ENCODE measurements around the gene FBLIM1.
"Not testable (repeated sequence)": the region's sequence is repeated elsewhere in the genome, so short reads cannot be mapped to it uniquely, and the experiment has no call there.

Gene FBLIM1

DNA sequence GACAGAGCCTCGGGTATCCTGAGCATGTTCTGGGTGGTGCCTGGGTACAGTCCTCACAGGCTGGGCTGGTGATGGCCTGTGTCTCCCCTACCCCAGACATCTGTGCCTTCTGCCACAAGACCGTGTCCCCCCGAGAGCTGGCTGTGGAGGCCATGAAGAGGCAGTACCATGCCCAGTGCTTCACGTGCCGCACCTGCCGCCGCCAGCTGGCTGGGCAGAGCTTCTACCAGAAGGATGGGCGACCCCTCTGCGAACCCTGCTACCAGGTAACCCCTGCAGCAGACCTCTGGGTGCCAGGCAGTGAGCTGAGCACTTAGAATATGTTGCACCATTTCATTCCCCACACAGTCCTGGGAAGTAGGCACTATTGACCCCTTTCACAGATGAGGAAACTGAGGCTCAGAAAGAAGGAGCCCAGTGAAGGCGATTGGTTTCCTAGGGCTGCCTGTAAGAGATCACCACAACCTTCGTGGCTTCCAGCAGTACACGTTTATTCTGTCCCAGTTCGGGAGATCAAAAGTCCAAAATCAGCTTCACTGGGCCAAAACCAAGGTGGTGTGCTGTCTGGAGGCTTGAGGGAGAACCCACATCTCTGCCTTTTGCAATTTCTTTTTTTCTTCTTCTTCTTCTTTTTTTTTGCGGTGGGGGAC lies 11.8 kb downstream of the FBLIM1 start:
- DNase-seq, result no peak

DNA sequence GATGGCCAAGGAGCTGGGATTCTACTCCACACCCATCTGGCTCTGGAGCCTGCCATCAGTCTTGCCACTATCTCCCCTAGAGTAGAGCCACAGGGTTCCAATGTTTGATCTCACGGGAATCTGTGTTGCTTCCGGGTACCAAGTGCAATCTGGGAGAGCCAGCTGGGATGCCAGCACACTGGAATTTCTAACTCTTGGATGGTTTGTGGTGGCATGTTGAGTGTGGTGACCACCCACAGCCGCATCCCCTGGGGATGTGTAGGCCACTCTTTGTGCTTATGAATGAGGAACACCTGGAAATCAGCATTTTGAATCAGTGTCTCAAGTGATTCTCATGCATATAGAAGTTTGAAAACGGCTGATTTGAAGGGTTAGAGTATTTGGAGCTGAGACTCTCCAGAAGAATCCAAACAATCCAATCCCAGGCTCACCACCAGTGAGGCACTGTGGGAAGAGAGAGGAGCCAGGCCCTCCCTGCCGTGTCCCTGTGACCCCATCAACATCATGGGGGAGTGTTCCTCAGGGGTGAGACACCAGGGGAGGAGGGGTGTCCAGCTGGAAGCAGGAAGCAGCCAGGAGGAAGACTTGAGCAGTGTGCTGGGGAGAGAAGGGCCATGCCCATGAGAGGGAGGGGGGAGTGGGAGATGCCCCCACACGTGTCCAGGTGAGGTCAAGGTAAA lies 13.4 kb downstream of the FBLIM1 start:
- no peak for DNase-seq

DNA sequence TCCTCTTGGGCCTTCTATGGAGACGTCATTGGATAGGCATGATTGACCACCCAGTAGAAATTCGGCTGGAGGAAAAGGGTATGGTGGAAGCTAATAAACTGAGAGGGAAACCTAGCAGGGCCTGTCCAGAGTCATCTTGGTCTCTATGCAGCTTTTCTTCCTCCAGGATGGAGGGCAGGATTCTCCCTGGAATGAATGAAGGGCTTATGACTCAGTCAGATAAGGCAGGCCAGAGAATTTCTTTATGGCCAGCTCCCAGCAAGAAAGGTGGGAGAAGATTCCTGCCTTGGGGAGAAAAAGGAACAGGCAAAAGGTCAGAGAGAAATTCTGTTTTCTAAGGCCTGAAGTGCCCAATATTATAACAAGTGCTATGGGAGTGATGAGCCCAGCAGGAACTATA lies 17.1 kb downstream of the FBLIM1 start:
- no peak for DNase-seq

DNA sequence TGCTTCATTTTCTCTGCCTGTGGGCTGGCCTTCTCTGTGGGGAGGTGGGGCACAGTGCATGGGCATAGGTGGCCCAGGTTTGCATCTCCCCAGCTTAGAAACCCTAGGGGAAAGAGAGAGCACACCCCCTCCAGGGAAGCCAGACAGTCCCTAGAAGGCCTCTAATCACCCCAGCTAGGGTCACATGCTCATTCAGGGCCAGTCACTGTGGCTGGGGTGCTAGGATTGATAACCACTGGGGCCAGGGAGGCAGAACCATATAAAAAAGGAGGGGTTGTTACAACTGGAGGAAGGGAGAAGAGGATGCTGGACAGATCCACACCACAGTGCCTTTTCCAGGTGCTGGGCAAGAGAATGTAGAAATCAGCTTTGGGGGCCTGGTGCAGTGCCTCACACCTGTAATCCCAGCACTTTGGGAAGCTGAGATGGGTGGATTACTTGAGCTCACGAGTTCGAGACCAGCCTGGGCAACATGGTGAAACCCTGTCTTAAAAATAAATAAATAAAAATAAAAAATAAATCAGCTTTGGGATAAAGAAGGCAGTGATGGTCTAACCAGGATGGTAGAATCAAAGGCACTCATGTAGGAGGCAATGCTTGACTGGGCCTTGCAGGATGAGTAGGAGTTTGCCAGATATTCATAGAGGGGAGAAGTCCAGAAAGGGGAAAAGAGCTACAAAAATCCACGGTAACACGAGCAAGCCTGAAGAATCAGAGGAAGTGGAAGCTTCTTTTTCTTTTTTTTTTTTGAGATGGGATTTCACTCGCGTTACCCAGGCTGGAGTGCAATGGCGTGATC lies 19.5 kb downstream of the FBLIM1 start:
- no peak for DNase-seq

DNA sequence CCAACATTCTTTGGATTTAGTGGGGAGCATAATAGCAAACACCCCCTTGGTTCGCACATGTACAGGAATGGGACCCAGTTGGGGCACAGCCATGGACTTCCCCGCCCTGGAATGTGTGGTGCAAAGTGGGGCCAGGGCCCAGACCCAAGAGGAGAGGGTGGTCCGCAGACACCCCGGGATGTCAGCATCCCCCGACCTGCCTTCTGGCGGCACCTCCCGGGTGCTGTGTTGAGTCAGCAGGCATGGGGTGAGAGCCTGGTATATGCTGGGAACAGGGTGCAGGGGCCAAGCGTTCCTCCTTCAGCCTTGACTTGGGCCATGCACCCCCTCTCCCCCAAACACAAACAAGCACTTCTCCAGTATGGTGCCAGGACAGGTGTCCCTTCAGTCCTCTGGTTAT lies 27.1 kb downstream of the FBLIM1 start:
- DNase-seq, result no peak

DNA sequence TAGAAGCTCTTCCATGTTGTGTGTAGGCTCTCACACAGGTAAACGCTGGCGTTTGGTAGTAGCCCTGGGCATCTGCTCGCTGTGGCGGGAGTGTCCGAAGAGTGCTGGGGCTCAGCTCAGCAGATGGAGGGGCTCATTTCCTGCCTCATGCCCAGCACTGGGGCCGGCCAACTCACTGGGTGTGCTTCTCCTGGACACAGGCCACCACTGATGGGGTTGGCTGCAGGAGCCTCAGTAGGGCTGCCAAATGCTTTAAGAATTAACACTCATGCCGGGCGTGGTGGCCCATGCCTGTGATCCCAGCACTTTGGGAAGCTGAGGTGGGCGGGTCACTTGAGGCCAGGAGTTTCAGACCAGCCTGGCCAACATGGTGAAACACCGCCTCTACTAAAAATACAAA lies 28.0 kb downstream of the FBLIM1 start:
- DNase-seq, result no peak

DNA sequence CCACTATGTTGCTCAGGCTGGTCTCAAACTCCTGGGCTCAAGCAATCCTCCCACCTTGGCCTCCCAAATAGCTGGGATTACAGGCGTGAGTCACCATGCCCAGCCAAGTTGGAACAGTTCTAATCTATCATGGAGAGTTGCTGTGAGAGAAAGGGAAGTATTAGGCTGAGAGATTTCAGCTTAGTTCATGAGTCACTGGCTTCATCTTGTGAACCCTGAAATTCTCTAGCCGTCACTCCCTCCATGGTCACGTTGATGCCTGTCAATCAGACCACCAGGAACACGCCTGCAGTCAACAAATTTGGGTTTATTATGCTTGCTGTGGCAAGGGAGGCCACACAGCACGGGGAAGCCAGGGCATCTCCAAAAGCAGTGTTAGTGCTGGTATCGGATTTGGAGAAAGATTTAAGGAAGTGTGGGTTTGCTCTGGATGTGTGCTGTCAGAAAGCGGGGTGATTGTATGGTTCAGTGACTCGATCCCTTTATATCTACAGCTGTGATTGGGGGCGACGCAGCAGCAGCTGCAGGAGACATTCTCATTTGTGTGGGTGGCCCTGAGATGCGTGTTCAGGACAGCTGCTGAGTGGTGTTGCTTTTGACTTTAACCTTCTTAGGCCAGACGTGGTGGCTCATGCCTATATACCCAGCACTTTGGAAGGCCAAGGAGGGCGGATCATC lies 30.2 kb downstream of the FBLIM1 start:
- no peak for DNase-seq

DNA sequence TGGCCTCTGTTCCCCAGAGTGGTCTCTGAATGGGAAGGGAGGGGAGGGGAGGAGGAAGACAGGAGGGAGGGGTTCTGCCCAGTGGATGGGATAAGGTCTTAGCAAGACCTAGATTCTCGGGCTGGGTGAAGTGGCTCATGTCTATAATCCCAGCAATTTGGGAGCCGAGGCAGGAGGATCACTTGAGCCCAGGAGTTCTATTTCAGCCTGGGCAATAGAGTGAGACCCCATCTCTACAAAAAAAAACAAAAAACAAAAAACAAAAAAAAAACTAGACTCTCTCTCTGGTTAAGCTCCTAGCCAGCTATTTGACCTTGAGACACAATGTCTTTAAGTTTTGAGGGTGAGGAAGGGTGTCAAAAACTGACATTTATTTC lies 37.5 kb downstream of the FBLIM1 start:
- DNase-seq, result no peak

DNA sequence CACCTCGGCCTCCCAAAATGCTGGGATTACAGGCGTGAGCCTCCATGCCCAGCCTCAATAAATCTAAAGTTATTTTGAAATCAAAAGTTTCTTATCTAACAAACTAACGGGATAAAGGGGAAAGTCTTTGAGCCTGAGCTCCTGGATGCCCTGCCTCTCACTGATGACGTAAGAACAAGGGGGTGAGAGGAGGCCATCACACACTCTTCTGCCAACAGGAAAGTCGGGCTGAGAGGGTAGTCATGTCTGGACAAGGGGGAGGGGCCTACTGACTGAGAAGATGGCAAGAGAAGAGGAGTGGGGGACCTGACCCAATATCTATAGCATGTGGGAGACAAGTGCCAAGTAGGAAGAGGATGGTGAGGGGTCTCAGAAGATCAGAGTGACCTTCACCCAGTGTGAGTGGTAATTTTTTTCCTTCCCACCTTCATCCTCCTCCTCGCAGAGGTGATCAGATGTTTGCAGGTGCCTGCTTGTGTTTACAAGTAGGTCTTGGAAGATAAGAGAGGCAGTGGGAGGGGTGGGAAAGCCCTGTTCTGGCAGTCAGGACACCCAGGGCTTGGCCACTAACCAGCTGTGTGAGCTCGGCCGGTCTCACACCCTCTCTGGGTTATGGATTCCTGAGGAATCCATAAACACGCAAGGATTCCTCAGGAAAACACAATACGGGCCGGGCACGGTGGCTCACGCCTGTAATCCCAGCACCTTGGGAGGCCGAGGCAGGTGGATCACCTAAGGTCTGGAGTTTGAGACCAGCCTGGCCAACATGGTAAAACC lies 39.2 kb downstream of the FBLIM1 start:
- DNase-seq, result no peak

DNA sequence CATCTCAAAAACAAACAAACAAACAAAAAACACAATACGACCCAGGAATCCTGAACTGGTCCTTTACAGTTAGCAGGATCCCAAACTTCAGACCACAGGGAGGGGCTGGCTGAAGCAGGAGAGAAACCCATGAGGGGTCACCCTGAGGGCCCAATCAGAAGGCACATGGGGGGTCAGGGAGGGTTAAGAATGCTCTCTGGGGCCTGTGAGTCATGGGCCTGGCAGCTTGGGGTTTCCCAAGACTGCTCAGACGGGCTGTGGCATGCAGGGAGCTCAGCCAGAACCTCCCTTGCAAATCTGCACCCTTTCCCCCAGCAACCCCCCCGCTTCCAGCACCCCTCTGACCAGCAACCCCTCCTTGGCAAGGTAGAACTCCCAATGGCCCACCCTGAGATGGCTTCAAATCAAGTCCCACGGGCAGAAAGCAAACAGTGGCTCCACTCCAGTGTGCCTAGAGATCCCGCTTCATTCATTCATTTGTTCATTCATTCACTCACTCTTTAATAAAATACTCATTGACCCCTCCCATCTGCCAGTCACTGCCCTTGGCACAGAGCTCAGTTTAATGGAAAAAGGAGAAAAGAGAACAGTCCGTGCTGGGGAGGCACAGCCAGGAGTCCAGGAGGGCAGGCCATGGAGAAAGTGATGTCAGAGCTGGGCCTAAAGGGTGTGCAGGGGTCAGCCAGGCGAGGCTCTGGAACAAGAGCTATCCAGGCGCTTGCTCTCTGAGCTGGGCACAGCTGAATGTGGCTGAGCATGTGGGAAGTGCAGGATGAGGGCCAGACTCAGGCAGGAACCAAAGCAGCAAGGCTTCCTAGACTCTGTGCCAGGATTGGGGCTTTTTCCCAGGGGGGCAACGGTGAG lies 40.6 kb downstream of the FBLIM1 start:
- no peak for DNase-seq

DNA sequence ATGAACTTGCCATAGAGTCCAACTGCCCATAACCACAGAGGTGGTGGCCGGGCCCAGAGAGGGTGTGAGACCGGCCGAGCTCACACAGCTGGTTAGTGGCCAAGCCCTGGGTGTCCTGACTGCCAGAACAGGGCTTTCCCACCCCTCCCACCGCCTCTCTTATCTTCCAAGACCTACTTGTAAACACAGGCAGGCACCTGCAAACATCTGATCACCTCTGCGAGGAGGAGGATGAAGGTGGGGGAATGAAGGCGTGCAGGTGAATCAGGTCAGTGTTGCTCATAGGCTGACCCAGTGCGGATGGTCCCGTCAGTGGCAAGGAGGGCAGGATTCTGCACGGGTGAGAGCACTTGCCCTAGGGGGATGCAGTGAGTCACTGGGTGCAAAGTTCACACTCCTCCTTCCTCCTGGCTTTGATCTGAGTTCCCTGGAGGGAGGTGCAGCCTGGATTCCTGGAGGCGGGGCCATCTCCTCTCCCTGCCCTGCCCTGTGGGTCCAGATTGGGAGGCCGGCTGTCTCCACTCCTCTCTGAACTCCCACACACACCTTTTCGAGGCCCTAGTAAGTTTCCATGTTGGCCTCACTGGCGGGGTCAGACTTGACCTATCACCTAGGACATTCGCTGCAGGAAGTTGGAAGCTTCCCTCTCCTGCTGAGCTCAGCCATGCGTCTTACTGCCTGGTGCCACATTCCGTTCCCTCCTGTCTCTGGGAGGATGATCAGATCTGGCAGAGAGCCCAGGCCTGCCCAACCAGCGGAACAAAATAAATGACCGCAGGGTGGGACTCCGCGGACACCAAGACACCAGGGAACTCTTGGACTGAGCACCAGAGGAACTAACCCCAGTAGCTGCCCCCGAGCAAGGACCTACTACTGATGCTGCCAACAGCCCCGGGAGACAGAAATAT lies 41.6 kb downstream of the FBLIM1 start:
- no peak for DNase-seq

DNA sequence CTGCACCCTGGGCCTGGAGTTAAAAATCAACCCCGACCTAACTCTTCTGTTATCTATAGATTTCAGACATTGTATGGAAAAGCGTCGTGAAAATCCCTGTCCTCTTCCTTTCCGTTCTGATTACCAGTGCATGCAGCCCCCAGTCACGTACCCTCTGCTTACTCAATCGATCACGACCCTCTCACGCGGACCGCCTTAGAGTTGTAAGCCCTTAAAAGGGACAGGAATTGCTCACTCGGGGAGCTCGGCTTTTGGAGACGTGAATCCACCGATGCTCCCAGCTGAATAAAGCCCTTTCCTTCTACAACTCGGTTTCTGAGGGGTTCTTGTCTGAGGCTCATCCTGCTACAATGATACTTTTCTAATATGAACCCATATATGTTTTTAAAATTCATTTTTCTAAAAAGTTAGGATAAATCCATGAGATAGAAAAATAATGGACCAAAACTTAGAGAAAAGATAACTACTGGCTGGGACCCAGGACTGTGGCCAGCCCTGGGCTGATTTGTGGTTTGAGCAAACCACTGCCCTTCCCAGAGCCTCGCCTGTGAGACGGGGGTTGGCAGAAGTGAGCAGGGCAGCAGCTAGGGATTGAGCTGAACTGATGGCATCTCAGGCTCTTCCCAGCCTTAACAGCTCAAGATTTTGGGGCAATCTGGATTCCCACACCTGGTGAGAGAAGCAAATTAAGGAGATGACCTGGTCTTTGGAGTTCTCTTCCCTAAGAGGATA lies 43.8 kb downstream of the FBLIM1 start:
- no peak for DNase-seq

DNA sequence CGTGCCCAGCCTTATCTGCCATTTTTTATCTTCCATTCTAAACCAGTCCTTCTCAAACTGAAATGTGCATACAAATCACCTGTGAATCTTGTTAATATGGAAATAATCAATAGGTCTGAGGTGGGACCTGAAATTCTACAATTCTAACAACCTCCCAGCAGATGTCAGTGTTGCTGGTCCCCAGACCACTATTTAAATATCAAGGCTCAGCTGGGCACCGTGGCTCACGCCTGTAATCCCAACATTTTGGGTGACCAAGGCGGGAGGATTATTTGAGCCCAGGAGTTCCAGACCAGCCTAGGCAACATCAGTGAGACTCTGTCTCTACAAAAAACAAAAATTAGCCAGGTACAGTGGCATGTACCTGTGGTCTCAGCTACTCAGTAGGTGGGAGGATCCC lies 44.8 kb downstream of the FBLIM1 start:
- no peak for DNase-seq

DNA sequence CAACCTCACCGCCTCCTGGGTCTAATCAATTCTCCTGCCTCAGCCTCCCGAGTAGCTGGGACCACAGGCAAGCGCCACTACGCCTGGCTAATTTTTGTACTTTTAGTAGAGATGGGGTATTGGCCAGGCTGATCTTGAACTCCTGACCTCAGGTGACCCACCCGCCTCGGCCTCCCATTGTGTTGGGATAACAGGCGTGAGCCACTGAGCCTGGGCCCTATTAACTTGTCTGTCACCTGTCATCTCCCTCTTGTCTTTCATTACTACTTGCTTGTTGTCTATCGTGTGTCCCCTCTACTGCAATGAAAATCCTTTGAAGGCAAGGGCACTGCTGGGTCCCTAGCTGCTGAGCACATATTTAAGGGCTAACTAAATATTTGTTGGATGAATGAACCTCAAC lies 45.5 kb downstream of the FBLIM1 start:
- DNase-seq, result no peak

DNA sequence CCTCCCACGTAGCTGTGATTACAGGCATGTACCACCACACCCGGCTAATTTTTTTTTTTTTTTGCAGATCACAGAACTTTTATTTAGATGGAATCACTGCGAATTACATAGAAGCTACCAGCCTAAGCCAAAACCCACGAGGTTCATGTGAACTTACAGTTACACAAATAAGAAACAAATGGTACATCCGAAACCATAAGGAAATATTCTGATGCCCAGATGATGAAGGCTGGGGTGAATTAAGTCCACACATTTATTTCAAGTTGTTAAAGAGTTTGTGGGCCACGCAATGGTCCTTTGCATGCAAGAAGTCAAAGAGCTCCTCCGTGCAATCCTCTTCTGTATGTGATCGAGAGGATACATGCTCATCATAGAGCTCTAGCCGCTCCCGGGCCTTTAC lies 48.5 kb downstream of the FBLIM1 start:
- DNase-seq, result no peak

DNA sequence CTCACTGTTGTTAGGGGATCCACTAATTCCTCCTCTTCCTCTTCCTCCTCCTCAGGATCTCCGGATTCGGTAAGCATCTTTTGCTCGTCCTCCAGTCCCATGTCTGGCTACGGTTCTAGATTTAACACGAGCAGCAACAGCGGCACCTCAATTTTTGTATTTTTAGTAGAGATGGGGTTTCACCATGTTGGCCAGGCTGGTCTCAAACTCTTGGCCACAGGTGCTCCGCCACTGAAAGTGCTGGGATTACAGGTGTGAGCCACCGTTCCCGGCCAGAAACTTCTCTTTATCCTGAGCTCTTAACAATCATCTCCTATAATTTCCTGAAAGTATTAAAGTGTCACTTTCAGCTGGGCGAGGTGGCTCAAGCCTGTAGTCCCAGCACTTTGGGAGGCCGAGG lies 49.0 kb downstream of the FBLIM1 start, which contains the start of gene UQCRHL:
Gene UQCRHL (minus strand): TSS at position 101 of the 400 bp plus-strand sequence. CDS start 0 bp downstream, at position 101.
- DNase-seq, result not testable (repeated sequence)

DNA sequence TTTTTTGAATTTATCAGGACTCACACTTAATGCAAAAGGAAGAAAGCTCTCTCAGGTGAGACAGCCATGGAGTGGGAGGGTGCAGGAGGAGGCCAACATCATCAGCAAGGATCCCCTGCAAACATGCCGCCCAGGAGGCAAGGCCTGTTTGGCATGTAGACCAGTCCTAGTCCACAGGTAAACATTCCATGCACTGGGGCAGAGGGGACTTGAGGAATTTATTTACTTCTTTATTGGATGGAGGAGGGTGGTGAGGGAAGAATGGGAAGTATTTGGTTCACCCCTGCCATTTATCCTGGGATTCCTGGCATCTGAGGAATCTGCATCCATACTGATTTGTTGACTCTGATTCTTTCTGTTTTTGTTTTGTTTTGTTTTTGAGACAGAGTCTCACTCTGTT lies 50.4 kb downstream of the FBLIM1 start:
- no peak for DNase-seq

DNA sequence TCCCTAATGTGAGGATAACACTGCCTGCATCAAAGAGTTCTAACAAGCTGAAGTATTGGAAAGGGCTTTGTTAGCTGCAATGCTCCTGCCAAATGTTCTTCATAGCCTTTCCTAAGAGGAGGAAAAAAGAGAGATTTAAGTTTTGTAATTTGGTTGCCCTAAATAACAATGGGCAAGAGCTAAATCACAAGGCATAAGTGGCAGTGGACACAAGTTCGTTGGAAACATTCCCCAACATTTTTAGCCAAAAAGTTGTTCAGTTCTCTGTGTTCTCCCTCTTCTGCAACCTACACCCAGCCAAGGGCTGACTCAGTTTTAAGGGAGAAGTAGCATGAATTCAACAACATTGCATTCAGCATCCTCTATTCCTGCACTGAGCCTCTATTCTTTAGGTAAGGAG lies 51.5 kb downstream of the FBLIM1 start:
- no peak for DNase-seq

DNA sequence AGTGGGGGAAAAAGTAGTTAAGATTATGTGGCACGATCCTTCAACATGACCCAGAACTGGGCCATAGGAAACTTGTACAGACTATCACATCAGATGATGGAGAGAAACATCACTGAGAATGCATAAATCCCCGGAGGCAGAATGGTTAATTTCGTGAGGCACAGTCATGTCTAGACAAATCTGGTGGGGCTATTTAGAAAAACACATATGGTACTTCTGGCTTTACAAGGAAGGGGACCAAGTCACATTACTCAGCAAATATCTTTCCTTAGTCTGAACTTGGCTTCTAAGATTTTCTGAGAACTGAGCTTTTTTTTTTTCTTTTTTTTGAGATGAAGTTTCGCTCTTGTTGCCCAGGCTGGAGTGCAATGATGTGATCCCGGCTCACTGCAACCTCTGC lies 58.1 kb downstream of the FBLIM1 start:
- no peak for DNase-seq

DNA sequence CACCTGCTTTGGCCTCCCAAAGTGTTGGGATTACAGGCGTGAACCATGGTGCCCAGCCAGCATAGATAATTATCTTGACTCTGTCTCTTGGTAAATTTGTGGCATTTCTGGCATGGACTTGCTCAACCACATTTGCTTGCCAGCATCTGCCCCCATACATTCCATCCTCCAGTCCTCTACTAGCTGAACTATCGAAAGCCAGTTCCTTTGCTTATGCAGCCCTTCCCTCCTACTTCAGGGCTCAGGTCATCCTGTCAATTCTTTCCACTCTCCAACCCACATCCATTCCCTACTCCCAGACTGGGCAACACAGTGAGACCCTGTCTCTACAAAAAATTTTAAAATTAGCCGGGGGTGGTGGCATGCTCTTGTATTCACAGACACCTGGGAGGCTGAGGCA lies 61.9 kb downstream of the FBLIM1 start:
- no peak for DNase-seq

All from NCI-H1417 treated with DMSO at 0.1 percent for 48 hours (cell line).